GM18873 (cell line): ENCODE measurements around the gene UCHL1.
"Not testable (repeated sequence)": the region's sequence is repeated elsewhere in the genome, so short reads cannot be mapped to it uniquely, and the experiment has no call there.

Source experiments
- ATAC-seq: cut with Tn5 transposase; IDR thresholded peaks from one replicate; pipeline ENCODE4 v1.9.1; 2021; ENCODE audit warnings: mild to moderate bottlenecking, moderate library complexity, moderate number of reproducible peaks; ENCODE audit not compliant: unreplicated experiment, low FRiP score

Gene UCHL1

GRCh38 chr4:41236032-41236431, 20.7 kb upstream of the UCHL1 start:
- no peak for ATAC-seq

- no peak for ATAC-seq
These were observed 20.2 kb upstream of the UCHL1 start for GRCh38 chr4:41236508-41236907.

GRCh38 chr4:41241919-41242318, 14.8 kb upstream of the UCHL1 start:
- ATAC-seq, result no peak

GRCh38 chr4:41245983-41246382, 10.7 kb upstream of the UCHL1 start:
- ATAC-seq, result no peak

- no peak for ATAC-seq
These were observed 493 bp upstream of the UCHL1 start for GRCh38 chr4:41256131-41256739.

- no peak for ATAC-seq
These were observed 651 bp downstream of the UCHL1 start for GRCh38 chr4:41257257-41257901.

GRCh38 chr4:41257906-41258305, 1.2 kb downstream of the UCHL1 start:
- no peak for ATAC-seq

GRCh38 chr4:41258783-41259182, 2.1 kb downstream of the UCHL1 start:
- ATAC-seq, result no peak

- ATAC-seq, result no peak
These were observed 3.5 kb downstream of the UCHL1 start for GRCh38 chr4:41260116-41260733.

GRCh38 chr4:41262198-41262597, 5.5 kb downstream of the UCHL1 start:
- ATAC-seq, result no peak

- ATAC-seq, result no peak
These were observed 7.5 kb downstream of the UCHL1 start for GRCh38 chr4:41264212-41264611.

- ATAC-seq, result no peak
These were observed 11.3 kb downstream of the UCHL1 start for GRCh38 chr4:41267997-41268396.

GRCh38 chr4:41268721-41269517, 12.2 kb downstream of the UCHL1 start:
- no peak for ATAC-seq

GRCh38 chr4:41269682-41270081, 13.0 kb downstream of the UCHL1 start:
- no peak for ATAC-seq

- not testable (repeated sequence) for ATAC-seq
These were observed 19.2 kb downstream of the UCHL1 start for GRCh38 chr4:41275931-41276330.

- no peak for ATAC-seq
These were observed 23.3 kb downstream of the UCHL1 start for GRCh38 chr4:41280010-41280409.

GRCh38 chr4:41281038-41281634, 24.4 kb downstream of the UCHL1 start:
- peak; percentile 92 for ATAC-seq

- ATAC-seq, result no peak
These were observed 25.6 kb downstream of the UCHL1 start for GRCh38 chr4:41282366-41282765.

GRCh38 chr4:41285202-41285863, 28.6 kb downstream of the UCHL1 start:
- no peak for ATAC-seq

- no peak for ATAC-seq
These were observed 29.1 kb downstream of the UCHL1 start for GRCh38 chr4:41285864-41286235.
